ENCODE data around the gene ZNF784.
A peak's percentile ranks its signal among the peaks of the same experiment; 100 is the strongest.
"Not testable (repeated sequence)": the region's sequence is repeated elsewhere in the genome, so short reads cannot be mapped to it uniquely, and the experiment has no call there.

ZNF784 gene

DNA sequence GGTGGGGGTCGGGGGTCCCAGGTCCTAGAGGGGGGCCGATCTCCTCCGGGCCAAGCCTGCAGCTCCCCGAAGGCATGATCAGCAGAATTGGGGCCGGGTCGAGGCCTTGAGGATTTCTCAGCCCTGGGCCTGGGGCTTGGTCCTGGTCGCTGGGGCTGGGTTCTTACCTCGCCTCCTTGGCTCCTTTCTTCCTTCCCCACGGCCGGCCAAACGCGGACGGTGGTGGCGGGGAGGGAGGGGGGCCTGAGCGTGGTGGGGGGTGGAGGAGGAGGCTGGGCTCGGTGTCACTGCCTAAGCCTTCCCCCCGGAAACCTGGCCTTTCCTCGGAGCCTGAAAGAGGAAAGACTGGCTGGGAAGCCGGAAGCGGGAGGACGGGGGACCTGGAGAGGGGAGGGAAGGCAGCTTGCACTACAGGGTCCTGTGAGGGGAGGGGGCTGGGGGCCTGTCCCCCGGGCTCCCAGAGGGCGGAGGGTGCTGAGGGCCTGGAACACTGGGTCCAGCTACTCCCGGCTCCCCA lies 43.7 kb downstream of the ZNF784 start, which contains the start of gene ZNF579:
ZNF579 (minus strand) TSS at position 221 of the 517 bp plus-strand sequence. CDS start 1,209 bp downstream, outside the sequence.
- DNase-seq, result peak; percentile 85

DNA sequence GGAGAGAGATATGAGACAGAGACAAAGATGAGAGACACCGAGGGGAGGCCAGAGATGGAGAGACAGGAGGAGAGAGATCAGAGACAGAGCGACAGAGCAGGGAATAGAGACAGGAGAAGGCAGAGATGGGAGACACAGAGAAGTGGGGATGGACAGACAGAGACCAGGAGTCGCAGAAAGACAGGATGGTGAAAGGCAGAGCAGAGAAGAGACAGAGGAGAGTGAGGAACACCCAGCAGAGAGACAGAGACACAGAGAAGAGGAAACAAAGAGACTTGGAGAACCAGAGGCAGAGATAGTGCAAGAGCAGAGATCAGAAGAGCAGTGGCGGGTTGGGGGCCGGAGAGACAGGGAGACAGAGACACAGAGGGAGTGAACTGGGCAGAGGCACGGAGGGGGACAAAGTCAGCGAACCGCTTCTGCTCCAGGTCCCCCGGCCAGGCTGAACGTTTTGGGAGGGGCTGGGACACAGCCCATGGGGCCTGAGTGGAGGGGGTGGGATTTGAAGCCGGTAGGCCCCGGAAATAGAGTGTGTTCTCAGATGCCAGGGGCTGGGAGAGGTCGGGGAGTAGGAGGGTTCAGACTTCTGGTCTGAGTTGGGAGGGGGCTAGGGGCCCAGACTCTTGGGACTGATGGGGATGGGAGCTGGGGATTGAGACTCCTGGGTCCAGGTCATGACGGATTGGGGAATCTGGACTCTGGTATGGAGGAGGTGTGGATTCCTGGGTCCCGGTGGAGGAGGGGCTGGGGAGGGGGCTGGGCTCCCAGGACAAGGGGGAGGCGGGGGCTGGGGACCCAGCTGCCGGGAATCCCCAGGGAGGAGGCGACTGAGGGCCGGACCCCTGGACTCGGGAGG lies 44.4 kb downstream of the ZNF784 start:
- peak; percentile 22 for DNase-seq

DNA sequence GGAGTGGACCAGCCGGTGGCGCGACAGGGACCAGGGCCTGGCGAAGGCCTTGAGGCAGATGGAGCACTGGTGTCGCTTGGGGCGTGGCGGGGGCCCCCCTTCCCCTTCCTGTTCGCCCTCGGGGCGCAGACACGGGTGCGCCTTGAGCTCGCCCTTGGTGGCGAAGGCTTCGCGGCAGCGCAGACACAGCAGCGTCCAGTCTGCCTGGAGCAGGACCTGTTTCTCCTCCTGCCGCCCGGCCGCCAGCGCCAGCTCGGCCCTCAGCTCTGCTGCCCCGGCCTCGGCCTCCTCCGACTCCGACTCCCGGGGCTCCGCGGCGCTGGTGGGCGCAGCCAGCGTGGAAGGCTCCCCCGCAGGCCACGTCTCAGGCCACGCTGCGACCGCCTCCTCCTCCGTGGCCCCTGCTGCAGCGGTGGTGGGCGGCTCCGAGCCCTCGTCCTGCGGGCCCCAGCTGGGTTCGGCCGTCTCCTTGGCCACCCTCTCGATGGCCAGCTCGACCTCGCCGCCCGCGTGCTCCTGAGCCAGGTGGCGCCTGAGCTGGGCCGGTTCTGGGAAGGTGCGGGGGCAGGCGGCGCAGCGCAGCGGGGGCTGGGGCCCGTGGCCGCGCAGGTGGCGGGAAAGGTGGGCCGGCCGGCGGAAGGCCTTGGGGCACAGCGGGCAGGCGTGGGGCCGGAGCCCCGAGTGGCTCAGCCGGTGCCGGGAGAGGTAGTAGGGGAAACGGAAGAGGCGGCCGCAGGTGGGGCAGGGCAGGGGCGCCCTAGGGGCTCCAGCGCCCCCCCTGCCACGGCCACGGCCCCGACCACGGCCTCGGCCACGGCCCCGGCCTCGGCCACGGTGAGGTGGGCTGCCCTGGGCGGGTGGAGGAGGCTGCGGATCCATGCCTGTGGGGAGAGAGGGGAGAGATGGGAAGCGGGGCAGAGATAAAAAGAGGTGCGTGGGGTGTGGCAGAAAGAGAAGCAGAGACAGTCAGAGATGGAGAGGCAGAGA lies 45.3 kb downstream of the ZNF784 start:
- DNase-seq, result no peak

DNA sequence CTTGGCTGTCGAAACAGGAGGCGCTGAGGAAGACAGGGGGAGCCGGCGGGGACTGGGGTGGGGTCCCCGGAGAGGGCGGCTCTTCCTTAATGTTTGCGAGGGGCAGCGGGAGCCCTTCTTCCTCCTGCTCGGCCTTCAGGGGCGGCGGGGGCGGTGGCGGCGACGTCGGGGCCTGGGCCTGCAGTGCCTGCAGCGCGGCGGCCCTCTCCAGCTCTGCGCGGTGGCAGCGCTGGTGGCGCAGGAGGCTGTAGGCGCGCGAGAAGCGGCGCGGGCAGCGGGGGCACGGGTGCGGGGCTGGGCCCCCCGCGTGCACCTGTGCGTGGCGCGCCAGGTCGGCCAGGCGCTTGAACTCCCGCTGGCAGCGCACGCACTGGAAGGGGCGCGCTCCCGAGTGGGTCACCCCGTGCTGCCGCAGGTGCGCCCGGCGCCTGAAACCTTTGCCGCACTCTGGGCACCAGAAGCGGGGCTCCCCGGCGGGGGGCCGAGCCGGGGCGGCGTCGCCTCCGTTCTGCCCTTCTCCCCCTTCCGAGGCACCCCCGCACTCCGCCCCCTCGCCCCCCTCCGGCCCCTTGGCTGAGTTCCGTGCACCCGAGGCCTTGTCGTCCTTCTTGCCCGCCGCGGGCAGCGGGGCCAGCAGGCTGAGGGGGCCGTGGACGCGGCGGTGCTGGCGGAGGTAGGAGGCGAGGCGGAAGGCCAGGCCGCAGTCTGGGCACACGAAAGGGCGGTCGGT lies 46.2 kb downstream of the ZNF784 start:
- DNase-seq, result no peak

DNA sequence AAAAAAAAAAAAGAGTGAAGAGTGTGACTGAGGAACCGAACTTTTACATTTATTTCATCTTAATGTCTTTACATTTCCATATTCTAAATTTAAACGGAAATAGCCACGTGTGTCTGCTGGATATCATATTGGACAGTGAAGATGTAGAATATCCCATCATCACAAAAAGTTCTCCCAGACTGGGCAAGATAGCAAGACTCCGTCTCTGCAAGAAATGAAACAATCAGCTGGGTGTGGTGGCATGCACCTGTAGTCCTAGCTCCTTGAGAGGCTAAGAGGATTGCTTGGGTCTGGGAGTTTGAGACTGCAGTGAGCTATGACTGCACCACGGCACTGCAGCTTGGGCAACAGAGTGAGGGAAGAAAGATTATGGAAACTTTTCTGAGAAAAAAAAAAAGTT lies 47.6 kb downstream of the ZNF784 start:
- no peak for DNase-seq

DNA sequence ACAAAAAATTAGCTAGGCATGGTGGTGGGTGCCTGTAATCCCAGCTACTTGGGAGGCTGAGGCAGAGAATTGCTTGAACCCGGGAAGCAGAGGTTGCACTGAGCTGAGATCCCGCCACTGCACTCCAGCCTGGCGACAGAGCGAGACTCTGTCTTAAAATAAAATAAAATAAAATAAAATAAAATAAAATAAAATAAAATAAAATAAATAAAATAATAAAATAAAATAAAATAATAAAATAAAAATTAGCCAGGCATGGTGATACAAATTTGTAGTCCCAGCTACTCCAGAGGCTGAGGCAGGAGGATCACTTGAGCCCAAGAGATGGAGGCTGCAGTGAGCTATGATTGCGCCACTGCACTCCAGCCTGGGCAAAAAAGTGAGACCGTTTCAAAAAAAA lies 50.4 kb downstream of the ZNF784 start:
- not testable (repeated sequence) for DNase-seq

Data from NCI-H2171 treated with DMSO at 0.1 percent for 48 hours (cell line).